Fibroblast of mammary gland (primary cell): ENCODE results near the gene EEF2.

Experiments
- DNase-seq: peaks from one replicate; pipeline ENCODE4 v3.0.0-alpha.2; 2010; ENCODE audit warnings: low read depth
- H3K4me3 ChIP-seq: 2 replicates; pipeline ENCODE4 v1.5.1; 2011; ENCODE audit warnings: low read depth, mild to moderate bottlenecking, low read length, moderate library complexity; ENCODE audit not compliant: control insufficient read depth
- CTCF ChIP-seq: conservative IDR thresholded peaks from 2 replicates; pipeline ENCODE4 v1.5.1; 2011; ENCODE audit warnings: low read depth, low read length, inconsistent platforms; ENCODE audit not compliant: control insufficient read depth, insufficient read depth

EEF2 gene

DNA sequence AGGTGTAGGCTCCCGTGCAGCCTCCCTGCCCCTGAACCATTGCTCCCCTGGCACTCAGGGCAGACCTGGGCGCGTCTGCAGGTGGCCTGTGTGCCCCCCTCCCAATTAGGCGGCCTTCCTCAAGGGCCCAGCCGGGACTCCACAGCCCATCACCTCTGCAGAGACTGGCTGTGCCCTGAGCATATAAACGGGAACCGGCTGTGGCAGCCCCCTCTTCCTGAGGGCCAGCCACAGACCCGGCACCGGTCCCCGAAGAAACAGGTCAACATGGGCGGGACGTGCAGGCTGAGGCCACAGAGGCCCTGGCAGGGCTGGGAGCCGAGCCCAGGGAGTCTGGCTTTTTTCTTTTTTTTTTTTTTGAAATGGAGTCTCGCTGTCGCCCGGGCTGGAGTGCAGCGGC, 34.3 kb upstream of the EEF2 start:
- no peak overlapping the region for H3K4me3 ChIP-seq
- no peak for DNase-seq
- TF ChIP-seq CTCF: no peak

DNA sequence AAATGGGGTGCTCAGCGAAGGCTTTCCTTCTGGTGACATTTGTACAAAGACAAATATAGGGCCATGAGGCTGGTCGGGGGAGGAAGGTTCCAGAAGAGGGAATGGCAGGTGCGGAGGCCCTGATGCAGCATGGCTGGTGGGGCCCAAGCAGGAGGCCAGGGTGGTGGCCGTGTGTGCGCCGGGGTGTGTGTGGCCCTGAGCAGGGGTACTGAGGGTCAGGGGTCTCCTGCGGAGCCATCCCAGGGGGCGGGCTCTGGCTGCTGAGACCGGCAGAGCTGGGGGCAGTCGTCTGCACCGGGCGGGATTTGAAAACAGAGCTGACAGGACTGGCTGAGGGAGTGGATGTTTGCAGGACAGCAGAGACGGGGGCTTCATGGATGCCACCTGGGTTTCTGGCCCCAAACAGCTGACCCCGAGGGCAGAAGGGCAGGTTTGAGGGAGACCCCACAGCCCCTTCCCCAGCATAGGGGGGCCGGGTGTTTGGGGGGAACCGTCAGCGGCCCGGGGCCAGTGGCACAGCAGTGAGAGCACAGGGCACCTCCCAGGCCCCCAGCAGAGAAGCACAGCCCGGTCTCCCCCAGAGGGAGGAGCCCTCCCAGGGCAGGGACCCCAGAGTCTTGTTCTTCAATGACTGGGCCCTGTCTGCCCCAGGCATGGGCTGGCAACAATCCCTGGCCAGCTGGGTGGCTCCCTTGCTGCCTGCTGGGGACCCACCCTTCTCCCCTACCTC, 33.7 kb upstream of the EEF2 start:
- TF ChIP-seq CTCF: no peak
- no peak overlapping the region for H3K4me3 ChIP-seq
- DNase-seq: no peak

DNA sequence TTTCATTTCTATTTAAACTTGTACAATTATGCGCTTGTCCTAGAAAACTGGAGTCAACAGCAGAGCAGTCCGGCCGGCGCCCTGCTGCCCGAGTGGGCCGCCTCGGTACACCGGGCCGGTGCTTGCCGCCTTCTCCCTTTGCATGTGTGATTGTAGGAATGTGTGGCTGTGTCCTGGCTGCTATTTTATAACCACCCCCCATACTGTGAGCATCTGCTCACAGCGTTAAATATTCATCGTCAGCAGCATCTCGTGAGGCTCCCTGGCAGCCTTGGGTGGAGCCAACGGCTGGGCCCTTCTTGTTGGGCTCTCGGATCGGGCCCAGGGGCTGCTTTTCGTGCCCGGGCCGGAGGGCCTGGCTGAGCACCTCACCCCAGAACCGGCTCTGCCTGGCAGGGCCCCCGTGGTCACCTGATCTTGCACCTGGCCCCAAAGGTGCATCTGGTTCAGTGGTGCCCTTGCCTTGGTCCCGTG, 32.9 kb upstream of the EEF2 start:
- no peak overlapping the region for H3K4me3 ChIP-seq
- TF ChIP-seq CTCF: no peak
- DNase-seq: no peak

GRCh38 chr19:4016903-4017638, 31.8 kb upstream of the EEF2 start:
- H3K4me3 ChIP-seq: no peak overlapping the region
- DNase-seq: no peak
- no peak for TF ChIP-seq CTCF

DNA sequence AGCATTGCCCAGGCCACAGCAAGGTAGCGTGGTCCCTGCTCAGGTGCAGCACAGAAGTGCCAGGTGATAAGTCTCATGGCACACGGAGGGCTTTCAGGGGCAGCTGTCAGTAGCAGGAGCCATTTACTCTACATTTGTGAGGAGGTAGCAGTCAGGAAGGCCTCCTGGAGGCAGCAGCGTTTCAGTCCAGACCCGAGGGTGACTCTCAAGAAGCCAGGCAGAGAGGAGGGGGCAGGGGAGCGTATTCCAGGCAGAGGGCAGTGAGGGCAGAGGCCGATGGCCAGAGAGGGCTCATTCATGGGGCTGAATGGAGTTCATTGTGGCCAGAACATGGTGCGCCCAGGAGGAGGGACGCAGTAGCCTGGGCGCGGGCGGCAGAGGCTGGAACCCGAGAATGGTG, 31.2 kb upstream of the EEF2 start:
- no peak overlapping the region for H3K4me3 ChIP-seq
- no peak for TF ChIP-seq CTCF

GRCh38 chr19:4015705-4016402, 30.6 kb upstream of the EEF2 start:
- no peak for TF ChIP-seq CTCF
- H3K4me3 ChIP-seq: no peak overlapping the region
- no peak for DNase-seq

More for the DNA sequence above, 31.2 kb upstream of the EEF2 start:
- DNase-seq: no peak
